ENCODE results near the gene LMF1. TPM values are rescaled to one million over a fixed set of nuclear protein-coding genes. Genes with fewer than 3 reads are reported as not detected.

LMF1 gene
- total and polyA plus RNA-seq, 2 of the 13 experiments (the other 11 are each of a cell fraction or from before 2014, with no cell fraction given) = 6.8 to 8.5 TPM

DNA sequence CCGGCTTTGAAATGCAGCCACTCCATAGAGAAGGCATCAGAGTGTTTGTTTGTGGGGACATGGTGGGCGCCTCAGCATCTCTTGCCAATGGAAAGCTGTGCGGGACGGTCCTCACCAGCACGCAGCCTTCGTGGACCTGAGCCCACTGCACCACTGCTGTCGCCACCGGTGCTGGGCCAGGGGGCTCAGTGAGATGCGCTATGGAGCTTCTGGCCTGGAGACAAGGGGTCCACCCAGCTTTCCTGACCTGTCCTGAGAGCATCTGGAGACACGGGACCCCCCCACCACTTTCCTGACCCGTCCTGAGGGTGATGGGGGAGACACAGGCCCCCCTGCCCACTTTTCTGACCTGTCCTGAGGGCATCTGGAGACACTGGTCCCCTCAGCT, 79.4 kb downstream of the LMF1 start (continued):
- TF ChIP-seq ZSCAN12 (CRISPR knock-in tag; IDR thresholded peaks at IDR 0.05) = no peak
- no peak for TF ChIP-seq ZSCAN22 (CRISPR knock-in tag; IDR thresholded peaks at IDR 0.05)
- no peak for TF ChIP-seq MAF1 (CRISPR knock-in tag; IDR thresholded peaks at IDR 0.05; ENCODE audit: borderline replicate concordance)
- no peak for TF ChIP-seq SOX13 (IDR thresholded peaks at IDR 0.05)
- no peak for TF ChIP-seq SOX13 (CRISPR knock-in tag; conservative IDR thresholded peaks at IDR 0.05 in 1 of 2, IDR thresholded peaks at IDR 0.05 in 1 of 2)
- TF ChIP-seq, protein P1, sequence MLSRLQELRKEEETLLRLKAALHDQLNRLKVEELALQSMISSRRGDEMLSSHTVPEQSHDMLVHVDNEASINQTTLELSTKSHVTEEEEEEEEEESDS (CRISPR knock-in tag; IDR thresholded peaks at IDR 0.05; ENCODE audit: borderline replicate concordance) = no peak

DNA sequence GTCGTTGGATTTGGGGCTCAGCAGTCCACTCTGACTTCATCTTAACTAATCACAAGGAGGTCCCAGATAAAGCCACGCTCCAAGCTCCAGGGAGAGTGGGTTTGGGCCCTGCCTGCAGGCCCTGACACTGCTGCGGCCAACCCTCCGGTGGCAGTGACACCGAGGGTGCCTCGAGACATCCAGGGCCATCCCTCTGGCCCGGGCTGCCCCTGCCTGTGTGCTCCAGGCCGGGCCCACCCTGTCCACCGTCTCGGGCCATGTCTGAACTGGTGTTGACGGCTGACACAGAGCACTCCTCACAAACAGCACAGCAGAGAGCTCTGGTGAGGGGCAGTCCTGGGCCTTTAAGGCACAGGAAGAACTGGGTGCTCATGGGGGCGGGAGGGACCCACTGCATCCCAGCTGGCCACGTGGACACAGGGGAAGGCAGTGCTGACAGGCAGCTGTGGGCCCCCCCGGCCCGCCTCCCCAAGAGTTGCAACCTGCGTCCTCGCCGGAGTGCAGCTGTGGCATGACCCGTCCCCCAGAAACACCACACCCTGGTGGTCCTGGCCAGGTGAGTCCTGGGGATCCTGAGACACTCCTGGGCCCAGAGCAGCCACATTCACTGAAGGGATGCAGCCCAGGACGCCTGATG, 80.0 kb downstream of the LMF1 start:
- no peak for ATAC-seq
- Histone ChIP-seq H3K27ac (ENCODE audit: extremely low read length, insufficient read depth, low read length) (no peak overlapping the region), H4K20me1 (ENCODE audit: insufficient read depth, low read length) (0 out of 2 replicates have a peak, but pooled peaks cover 2% of the 10 kb centered on the region), H3K36me3 (replicated peaks in 1 of 2; ENCODE audit: control insufficient read depth in 1 of 2, insufficient read depth in 2 of 2, low read length in 2 of 2) (no peaks in the 10 kb centered on the region), H3K79me2 (ENCODE audit: insufficient read depth, low read length) (no peaks in the 10 kb centered on the region), H2AFZ (ENCODE audit: low read length) (no peak overlapping the region), H3K4me1 (ENCODE audit: insufficient read depth, low read length) (no peaks in the 10 kb centered on the region), H3K9ac (ENCODE audit: insufficient read depth, low read depth, low read length) (no peak overlapping the region), H3K4me3 (replicated peaks in 1 of 3; ENCODE audit: insufficient read depth in 1 of 3, low read depth in 2 of 3, low read length in 3 of 3) (no peak overlapping the region), H3K9me3 (ENCODE audit: low read length) (no peaks in the 10 kb centered on the region), H3K27me3 (ENCODE audit: control insufficient read depth in 1 of 2, insufficient read depth in 2 of 2, low read length in 2 of 2) (no peaks in the 10 kb centered on the region; a peak in 1 of 5 replicates), H3K4me2 (ENCODE audit: low read depth, low read length) (no peak overlapping the region)
- no peak for DNase-seq (ENCODE audit: low spot score)
- intact Hi-C loops (cut with micrococcal nuclease; ENCODE audit: unreplicated experiment) = no loop called here
- no peak for FAIRE-seq
- in situ Hi-C loops (cut with HindIII; ENCODE audit: extremely low pct_ligation_motif_present, low pct_unique_long_range_greater_than_20kb) = loop anchor here (10.0 kb wide), 1 partner anchor 56 kb away; no protein-coding TSS in a partner anchor
- WGBS (ENCODE audit: low lambda C conversion rate) = 52% methylated on average over 16 of the region's 20 CpGs
- ChIA-PET CTCF (ENCODE audit: low intra/inter-chr PET ratio, low total read pairs) (no interaction called here), POLR2A (no interaction called here)
- no TSS peak for BruUV-seq (replicated peaks)
- TF ChIP-seq, protein P2, sequence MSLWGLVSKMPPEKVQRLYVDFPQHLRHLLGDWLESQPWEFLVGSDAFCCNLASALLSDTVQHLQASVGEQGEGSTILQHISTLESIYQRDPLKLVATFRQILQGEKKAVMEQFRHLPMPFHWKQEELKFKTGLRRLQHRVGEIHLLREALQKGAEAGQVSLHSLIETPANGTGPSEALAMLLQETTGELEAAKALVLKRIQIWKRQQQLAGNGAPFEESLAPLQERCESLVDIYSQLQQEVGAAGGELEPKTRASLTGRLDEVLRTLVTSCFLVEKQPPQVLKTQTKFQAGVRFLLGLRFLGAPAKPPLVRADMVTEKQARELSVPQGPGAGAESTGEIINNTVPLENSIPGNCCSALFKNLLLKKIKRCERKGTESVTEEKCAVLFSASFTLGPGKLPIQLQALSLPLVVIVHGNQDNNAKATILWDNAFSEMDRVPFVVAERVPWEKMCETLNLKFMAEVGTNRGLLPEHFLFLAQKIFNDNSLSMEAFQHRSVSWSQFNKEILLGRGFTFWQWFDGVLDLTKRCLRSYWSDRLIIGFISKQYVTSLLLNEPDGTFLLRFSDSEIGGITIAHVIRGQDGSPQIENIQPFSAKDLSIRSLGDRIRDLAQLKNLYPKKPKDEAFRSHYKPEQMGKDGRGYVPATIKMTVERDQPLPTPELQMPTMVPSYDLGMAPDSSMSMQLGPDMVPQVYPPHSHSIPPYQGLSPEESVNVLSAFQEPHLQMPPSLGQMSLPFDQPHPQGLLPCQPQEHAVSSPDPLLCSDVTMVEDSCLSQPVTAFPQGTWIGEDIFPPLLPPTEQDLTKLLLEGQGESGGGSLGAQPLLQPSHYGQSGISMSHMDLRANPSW (CRISPR knock-in tag; IDR thresholded peaks at IDR 0.05; ENCODE audit: borderline replicate concordance) = no peak
- TF ChIP-seq SOX5 (CRISPR knock-in tag; IDR thresholded peaks at IDR 0.05; ENCODE audit: borderline replicate concordance) = no peak
- TF ChIP-seq, protein P3, sequence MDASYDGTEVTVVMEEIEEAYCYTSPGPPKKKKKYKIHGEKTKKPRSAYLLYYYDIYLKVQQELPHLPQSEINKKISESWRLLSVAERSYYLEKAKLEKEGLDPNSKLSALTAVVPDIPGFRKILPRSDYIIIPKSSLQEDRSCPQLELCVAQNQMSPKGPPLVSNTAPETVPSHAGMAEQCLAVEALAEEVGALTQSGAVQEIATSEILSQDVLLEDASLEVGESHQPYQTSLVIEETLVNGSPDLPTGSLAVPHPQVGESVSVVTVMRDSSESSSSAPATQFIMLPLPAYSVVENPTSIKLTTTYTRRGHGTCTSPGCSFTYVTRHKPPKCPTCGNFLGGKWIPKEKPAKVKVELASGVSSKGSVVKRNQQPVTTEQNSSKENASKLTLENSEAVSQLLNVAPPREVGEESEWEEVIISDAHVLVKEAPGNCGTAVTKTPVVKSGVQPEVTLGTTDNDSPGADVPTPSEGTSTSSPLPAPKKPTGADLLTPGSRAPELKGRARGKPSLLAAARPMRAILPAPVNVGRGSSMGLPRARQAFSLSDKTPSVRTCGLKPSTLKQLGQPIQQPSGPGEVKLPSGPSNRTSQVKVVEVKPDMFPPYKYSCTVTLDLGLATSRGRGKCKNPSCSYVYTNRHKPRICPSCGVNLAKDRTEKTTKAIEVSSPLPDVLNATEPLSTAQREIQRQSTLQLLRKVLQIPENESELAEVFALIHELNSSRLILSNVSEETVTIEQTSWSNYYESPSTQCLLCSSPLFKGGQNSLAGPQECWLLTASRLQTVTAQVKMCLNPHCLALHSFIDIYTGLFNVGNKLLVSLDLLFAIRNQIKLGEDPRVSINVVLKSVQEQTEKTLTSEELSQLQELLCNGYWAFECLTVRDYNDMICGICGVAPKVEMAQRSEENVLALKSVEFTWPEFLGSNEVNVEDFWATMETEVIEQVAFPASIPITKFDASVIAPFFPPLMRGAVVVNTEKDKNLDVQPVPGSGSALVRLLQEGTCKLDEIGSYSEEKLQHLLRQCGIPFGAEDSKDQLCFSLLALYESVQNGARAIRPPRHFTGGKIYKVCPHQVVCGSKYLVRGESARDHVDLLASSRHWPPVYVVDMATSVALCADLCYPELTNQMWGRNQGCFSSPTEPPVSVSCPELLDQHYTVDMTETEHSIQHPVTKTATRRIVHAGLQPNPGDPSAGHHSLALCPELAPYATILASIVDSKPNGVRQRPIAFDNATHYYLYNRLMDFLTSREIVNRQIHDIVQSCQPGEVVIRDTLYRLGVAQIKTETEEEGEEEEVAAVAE (CRISPR knock-in tag; IDR thresholded peaks at IDR 0.05; ENCODE audit: borderline replicate concordance) = no peak
- TF ChIP-seq ZBTB42 (CRISPR knock-in tag; IDR thresholded peaks at IDR 0.05) = no peak
- TF ChIP-seq ERF (CRISPR knock-in tag; IDR thresholded peaks at IDR 0.05) = no peak
- TF ChIP-seq CREB1 (IDR thresholded peaks at IDR 0.05) = no peak
- no peak for TF ChIP-seq CREB1 (CRISPR knock-in tag; IDR thresholded peaks at IDR 0.05)
- TF ChIP-seq, protein P4, sequence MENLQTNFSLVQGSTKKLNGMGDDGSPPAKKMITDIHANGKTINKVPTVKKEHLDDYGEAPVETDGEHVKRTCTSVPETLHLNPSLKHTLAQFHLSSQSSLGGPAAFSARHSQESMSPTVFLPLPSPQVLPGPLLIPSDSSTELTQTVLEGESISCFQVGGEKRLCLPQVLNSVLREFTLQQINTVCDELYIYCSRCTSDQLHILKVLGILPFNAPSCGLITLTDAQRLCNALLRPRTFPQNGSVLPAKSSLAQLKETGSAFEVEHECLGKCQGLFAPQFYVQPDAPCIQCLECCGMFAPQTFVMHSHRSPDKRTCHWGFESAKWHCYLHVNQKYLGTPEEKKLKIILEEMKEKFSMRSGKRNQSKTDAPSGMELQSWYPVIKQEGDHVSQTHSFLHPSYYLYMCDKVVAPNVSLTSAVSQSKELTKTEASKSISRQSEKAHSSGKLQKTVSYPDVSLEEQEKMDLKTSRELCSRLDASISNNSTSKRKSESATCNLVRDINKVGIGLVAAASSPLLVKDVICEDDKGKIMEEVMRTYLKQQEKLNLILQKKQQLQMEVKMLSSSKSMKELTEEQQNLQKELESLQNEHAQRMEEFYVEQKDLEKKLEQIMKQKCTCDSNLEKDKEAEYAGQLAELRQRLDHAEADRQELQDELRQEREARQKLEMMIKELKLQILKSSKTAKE (CRISPR knock-in tag; IDR thresholded peaks at IDR 0.05; ENCODE audit: borderline replicate concordance) = no peak

Measured in HepG2 (cell line).